ENCODE data around the gene SELPLG.
"Not testable (repeated sequence)": the region's sequence is repeated elsewhere in the genome, so short reads cannot be mapped to it uniquely, and the experiment has no call there.

The SELPLG gene

GRCh38 chr12:108574276-108574675, 59.4 kb downstream of the SELPLG start:
- H3K27ac ChIP-seq (ENCODE audit: low read depth in 2 of 2, low read length in 2 of 2); H3K9me3 ChIP-seq (ENCODE audit: control insufficient read depth in 2 of 2, low read length in 2 of 2); H3K4me3 ChIP-seq (ENCODE audit: low read length in 2 of 2); H3K27me3 ChIP-seq (ENCODE audit: control insufficient read depth in 2 of 2, insufficient read depth in 2 of 2, low read length in 2 of 2); H3K36me3 ChIP-seq (ENCODE audit: control insufficient read depth in 2 of 2, insufficient read depth in 2 of 2, low read length in 2 of 2); H3K9ac ChIP-seq (ENCODE audit: low read depth in 1 of 2, low read length in 2 of 2): not testable (repeated sequence)
- H3K4me1 ChIP-seq (ENCODE audit: control insufficient read depth in 2 of 2, insufficient read depth in 2 of 2, low read length in 2 of 2) = peaks cover 10 to 16% of the 10 kb centered on the region in 2 donors

DNA sequence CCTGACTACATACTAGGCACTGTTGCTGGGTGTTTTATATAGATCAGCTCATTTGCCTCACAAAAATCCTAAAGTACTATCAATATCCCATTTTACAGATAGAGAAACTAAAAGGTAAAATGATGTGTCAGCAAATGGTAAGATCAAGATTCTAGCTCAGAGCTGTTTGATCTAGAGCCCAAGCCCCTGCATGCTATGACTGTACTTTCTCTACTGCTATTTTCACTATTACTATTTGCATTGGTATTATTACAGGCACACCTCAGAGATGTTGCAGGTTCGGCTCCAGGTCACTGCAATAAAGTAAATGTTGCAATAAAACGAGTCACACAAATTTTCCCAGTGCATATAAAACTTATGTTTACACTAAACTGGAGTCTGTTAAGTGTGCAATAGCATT, 60.4 kb downstream of the SELPLG start:
- no peaks in the 10 kb centered on the region for H3K9me3 ChIP-seq (ENCODE audit: control insufficient read depth in 2 of 2, low read length in 2 of 2)
- H3K27me3 ChIP-seq (ENCODE audit: control insufficient read depth in 2 of 2, insufficient read depth in 2 of 2, low read length in 2 of 2) = no peaks in the 10 kb centered on the region
- H3K4me3 ChIP-seq (ENCODE audit: low read length in 2 of 2) = no peak overlapping the region
- no peak overlapping the region for H3K27ac ChIP-seq (ENCODE audit: low read depth in 2 of 2, low read length in 2 of 2)
- no peak overlapping the region for H3K9ac ChIP-seq (ENCODE audit: low read depth in 1 of 2, low read length in 2 of 2)
- H3K36me3 ChIP-seq (ENCODE audit: control insufficient read depth in 2 of 2, insufficient read depth in 2 of 2, low read length in 2 of 2) = peaks cover 6 to 11% of the 10 kb centered on the region in 2 donors
- H3K4me1 ChIP-seq (ENCODE audit: control insufficient read depth in 2 of 2, insufficient read depth in 2 of 2, low read length in 2 of 2) = peaks cover 13 to 18% of the 10 kb centered on the region in 2 donors

- no peak overlapping the region for H3K4me3 ChIP-seq (ENCODE audit: low read length in 2 of 2)
- no peaks in the 10 kb centered on the region for H3K27me3 ChIP-seq (ENCODE audit: control insufficient read depth in 2 of 2, insufficient read depth in 2 of 2, low read length in 2 of 2)
- H3K4me1 ChIP-seq (ENCODE audit: control insufficient read depth in 2 of 2, insufficient read depth in 2 of 2, low read length in 2 of 2) = peaks cover 14 to 22% of the 10 kb centered on the region in 2 donors
- H3K9me3 ChIP-seq (ENCODE audit: control insufficient read depth in 2 of 2, low read length in 2 of 2) = no peaks in the 10 kb centered on the region
- no peak overlapping the region for H3K27ac ChIP-seq (ENCODE audit: low read depth in 2 of 2, low read length in 2 of 2)
- H3K9ac ChIP-seq (ENCODE audit: low read depth in 1 of 2, low read length in 2 of 2) = no peak overlapping the region
- peaks cover 16 to 22% of the 10 kb centered on the region in 2 donors for H3K36me3 ChIP-seq (ENCODE audit: control insufficient read depth in 2 of 2, insufficient read depth in 2 of 2, low read length in 2 of 2)
Measured at GRCh38 chr12:108572166-108572790, 61.4 kb downstream of the SELPLG start.
